Stimulated activated naive CD4-positive, alpha-beta T cell (primary cell): ENCODE measurements around the gene FAM136A.
"Not testable (repeated sequence)": the region's sequence is repeated elsewhere in the genome, so short reads cannot be mapped to it uniquely, and the experiment has no call there.

Experiments used
- DNase-seq, 6 experiments: peaks; one replicate each; lab custom pipeline; 2025; lab: John Stamatoyannopoulos, UW

Gene FAM136A

DNA sequence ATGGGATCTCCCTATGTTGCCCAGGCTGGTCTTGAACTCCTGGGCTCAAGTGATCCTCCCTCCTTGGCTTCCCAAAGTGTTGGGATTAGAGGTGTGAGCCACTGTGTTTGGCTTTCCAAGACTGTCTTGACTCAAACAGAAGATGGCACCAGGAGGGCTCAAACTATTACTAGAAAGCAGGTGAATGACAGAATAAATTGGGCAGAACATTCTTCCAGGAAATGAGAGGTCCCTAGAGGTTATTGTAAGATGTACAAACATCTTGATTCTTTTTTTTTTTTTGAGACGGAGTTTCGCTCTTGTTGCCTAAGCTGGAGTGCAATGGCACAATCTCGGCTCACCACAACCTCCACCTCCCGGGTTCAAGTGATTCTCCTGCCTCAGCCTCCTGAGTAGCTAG lies 4.0 kb downstream of the FAM136A start:
- not testable (repeated sequence) for DNase-seq

GRCh38 chr2:70283500-70284191 lies 18.2 kb downstream of the FAM136A start:
- DNase-seq = no peak

DNA sequence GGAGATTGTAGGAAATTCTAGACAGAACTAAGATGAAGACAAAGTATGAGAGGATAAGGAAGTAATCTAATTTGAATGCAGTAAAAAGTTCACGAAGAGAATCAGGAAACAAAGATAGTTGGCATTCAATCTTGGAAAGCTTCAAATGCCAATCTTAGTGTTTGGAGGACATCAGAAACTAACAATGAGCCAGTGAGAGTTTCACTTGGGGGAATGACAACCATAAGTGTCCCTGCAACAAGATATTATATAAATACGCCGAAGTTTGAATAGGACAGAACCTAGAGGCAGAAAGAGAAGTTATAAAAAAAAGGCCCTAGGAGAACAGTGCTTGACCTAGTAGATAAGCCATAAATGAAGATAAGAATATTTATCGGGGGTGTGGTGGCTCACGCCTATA lies 19.4 kb downstream of the FAM136A start:
- no peak for DNase-seq

GRCh38 chr2:70280242-70280798 lies 21.5 kb downstream of the FAM136A start:
- no peak for DNase-seq

- DNase-seq = no peak
These were observed 31.5 kb downstream of the FAM136A start for GRCh38 chr2:70270323-70270722.

DNA sequence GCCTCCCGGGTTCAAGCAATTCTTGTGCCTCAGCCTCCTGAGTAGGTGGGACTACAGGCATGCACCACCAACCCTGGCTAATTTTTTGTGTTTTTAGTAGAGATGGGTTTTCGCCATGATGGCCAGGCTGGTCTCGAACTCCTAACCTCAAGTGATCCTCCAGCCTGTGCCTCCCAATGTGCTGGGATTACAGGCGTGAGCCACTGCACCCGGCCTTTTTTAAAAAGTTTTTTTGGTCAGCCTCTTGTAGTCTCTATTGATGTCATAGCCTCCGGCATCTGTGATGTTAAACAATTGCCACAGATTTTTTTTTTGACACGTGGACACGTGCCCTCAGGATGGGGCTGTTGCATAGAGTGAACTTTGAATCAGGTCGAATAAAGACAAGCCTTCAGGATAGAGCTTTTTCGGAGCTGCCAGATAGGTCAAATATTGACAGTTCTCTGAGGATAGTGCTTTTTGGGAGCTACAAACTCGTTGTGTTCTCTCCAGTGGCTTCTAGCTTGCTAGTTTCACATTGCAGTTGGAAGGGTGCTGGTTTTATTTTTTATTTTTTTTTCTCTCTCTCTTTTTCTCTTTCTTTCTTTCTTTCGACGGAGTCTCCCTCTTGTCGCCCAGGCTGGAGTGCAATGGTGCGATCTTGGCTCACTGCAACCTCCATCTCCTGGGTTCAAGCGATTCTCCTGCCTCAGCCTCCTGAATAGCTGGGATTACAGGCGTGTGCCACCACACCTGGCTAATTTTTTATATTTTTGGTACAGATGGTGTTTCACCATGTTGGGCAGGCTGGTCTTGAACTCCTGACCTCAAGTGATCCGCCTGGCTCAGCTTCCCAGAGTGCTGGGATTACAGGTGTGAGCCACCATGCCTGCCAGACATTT lies 32.2 kb downstream of the FAM136A start:
- DNase-seq = not testable (repeated sequence)

GRCh38 chr2:70266925-70267324 lies 34.9 kb downstream of the FAM136A start:
- not testable (repeated sequence) for DNase-seq

DNA sequence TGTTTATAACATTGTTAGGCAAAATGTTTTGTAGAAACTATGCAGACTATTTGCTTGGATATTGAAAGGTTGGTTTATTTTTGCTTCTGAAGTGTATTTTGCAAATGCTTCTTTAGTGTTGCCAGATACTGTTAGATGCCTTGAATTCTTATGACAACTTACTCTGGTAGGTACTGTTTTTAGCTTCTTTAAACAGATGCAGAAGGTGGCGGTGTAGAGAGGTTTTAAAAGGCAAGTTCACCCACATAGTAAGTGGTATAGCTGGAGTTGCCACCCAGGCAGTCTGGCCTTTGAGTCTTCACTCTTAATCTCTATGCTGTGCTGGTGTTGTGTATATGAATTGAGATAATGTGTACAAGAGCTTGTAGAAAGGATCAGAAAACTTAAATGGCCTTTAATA lies 40.4 kb downstream of the FAM136A start:
- DNase-seq = no peak

- no peak for DNase-seq
These were observed 43.4 kb downstream of the FAM136A start for GRCh38 chr2:70258532-70258875.

GRCh38 chr2:70255637-70256314 lies 46.1 kb downstream of the FAM136A start:
- no peak for DNase-seq

DNA sequence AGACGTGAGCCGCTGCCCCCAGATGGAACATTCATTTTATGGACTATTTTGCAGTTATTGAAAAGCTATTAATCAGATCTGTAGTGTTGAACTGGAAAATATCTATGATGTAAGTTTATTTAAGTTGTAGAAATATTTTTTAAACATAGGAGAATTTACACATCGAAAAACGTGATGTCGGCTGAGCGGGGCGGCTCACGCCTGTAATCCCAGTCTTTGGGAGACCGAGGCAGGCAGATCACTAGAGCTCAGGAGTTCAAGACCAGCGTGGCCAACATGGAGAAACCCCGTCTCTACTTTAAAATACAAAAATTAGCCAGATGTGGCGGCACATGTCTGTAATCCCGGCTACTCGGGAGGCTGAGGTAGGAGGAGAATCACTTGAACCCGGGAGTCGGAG lies 51.4 kb downstream of the FAM136A start:
- DNase-seq = no peak

- peak; percentile 96 to 99 (median 98) for DNase-seq
These were observed 53.6 kb downstream of the FAM136A start, which contains the start of gene TIA1 for GRCh38 chr2:70248181-70248847. TIA1 (minus strand) TSS chr2:70248628; CDS start chr2:70248430, 198 bp downstream.

- peak in 2 of 6 experiments; percentile 32 to 45 for DNase-seq
These were observed 54.3 kb downstream of the FAM136A start for GRCh38 chr2:70247364-70248180.
